ENCODE measurements around the gene DAB2IP.

DAB2IP gene

GRCh38 chr9:121681404-121681803, 30.0 kb downstream of the DAB2IP start:
- TF ChIP-seq CTCF (conservative IDR thresholded peaks at IDR 0.05) = no peak
- no peak overlapping the region for H3K27ac ChIP-seq

- no peak for TF ChIP-seq CTCF (conservative IDR thresholded peaks at IDR 0.05)
- no peak overlapping the region for H3K27ac ChIP-seq
Observed at GRCh38 chr9:121682201-121682600, 30.8 kb downstream of the DAB2IP start.

GRCh38 chr9:121682926-121683515, 31.6 kb downstream of the DAB2IP start:
- TF ChIP-seq CTCF (conservative IDR thresholded peaks at IDR 0.05) = no peak
- no peak overlapping the region for H3K27ac ChIP-seq

- H3K27ac ChIP-seq = no peak overlapping the region
- TF ChIP-seq CTCF (conservative IDR thresholded peaks at IDR 0.05) = no peak
Observed at GRCh38 chr9:121683652-121684051, 32.2 kb downstream of the DAB2IP start.

- no peak overlapping the region for H3K27ac ChIP-seq
- TF ChIP-seq CTCF (conservative IDR thresholded peaks at IDR 0.05) = peak; percentile 70
Observed at GRCh38 chr9:121684381-121685145, 33.1 kb downstream of the DAB2IP start.

- H3K27ac ChIP-seq = no peak overlapping the region
- no peak for TF ChIP-seq CTCF (conservative IDR thresholded peaks at IDR 0.05)
Observed at GRCh38 chr9:121685146-121685794, 33.8 kb downstream of the DAB2IP start.

- no peak for TF ChIP-seq CTCF (conservative IDR thresholded peaks at IDR 0.05)
- H3K27ac ChIP-seq = no peak overlapping the region
Observed at GRCh38 chr9:121685795-121686377, 34.5 kb downstream of the DAB2IP start.

All from VCaP (cell line).